NB4 (cell line): ENCODE measurements around the gene PIGA.

ENCODE experiments used
- POLR2A ChIP-seq: IDR thresholded peaks from 2 replicates; pipeline ENCODE4 v1.6.1; 2011; ENCODE audit warnings: mild to moderate bottlenecking; ENCODE audit not compliant: insufficient read length; ENCODE audit errors: extremely low read depth
- TF ChIP-seq, protein P1 (sequence below): IDR thresholded peaks from one replicate; pipeline ENCODE4 v1.5.1; 2012; ENCODE audit warnings: low read depth, low read length

DNA sequence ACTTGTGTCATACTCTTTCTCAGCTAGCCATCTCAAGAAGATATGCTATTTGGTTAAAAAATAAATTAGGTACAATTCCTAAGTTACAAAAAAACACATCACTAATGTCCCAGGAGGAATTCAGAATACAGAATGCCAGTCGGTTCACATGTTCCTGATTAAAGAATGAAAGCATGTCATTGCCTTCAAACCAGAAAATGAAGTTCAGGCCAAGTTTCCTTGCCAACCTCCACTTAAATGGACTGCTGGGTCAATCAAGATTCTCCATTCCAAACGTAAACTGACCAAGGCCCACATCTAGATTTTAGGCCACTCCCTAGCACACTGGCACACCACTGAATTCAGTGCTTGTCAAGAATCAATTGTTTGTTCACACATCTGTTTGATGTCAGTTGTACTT, 6.5 kb downstream of the PIGA start:
- TF ChIP-seq, protein P1, sequence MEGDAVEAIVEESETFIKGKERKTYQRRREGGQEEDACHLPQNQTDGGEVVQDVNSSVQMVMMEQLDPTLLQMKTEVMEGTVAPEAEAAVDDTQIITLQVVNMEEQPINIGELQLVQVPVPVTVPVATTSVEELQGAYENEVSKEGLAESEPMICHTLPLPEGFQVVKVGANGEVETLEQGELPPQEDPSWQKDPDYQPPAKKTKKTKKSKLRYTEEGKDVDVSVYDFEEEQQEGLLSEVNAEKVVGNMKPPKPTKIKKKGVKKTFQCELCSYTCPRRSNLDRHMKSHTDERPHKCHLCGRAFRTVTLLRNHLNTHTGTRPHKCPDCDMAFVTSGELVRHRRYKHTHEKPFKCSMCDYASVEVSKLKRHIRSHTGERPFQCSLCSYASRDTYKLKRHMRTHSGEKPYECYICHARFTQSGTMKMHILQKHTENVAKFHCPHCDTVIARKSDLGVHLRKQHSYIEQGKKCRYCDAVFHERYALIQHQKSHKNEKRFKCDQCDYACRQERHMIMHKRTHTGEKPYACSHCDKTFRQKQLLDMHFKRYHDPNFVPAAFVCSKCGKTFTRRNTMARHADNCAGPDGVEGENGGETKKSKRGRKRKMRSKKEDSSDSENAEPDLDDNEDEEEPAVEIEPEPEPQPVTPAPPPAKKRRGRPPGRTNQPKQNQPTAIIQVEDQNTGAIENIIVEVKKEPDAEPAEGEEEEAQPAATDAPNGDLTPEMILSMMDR = no peak
- no peak for TF ChIP-seq POLR2A
